Erythroblast (primary cell): Measurements from ENCODE around the gene ENTPD2.
A peak's percentile ranks its signal among the peaks of the same experiment; 100 is the strongest.

Source experiments
- DNase-seq, 2 experiments: peaks; one replicate each; lab custom pipeline; 2025; lab: John Stamatoyannopoulos, UW
- GATA1 ChIP-seq: IDR thresholded peaks from 2 replicates; pipeline ENCODE4 v1.6.1; 2011; ENCODE audit warnings: low read depth, mild to moderate bottlenecking, control low read depth, low read length, moderate library complexity
- POLR2A ChIP-seq: IDR thresholded peaks from 2 replicates; pipeline ENCODE4 v1.6.1; 2011; ENCODE audit warnings: mild to moderate bottlenecking, low read length

Gene ENTPD2

GRCh38 chr9:137020771-137021567 is 32.9 kb downstream of the ENTPD2 start:
- DNase-seq = no peak
- TF ChIP-seq GATA1 = no peak

- no peak for DNase-seq
- TF ChIP-seq GATA1 = no peak
- no peak for TF ChIP-seq POLR2A
These were observed 33.8 kb downstream of the ENTPD2 start for GRCh38 chr9:137019891-137020683.

- TF ChIP-seq GATA1 (no peak), POLR2A (no peak)
- DNase-seq = no peak
These were observed 34.9 kb downstream of the ENTPD2 start for GRCh38 chr9:137018761-137019559.

- TF ChIP-seq GATA1 = no peak
- no peak for TF ChIP-seq POLR2A
- DNase-seq = no peak
These were observed 35.9 kb downstream of the ENTPD2 start for GRCh38 chr9:137017791-137018497.

- no peak for TF ChIP-seq GATA1
- no peak for TF ChIP-seq POLR2A
- no peak for DNase-seq
These were observed 36.8 kb downstream of the ENTPD2 start for GRCh38 chr9:137017071-137017470.

GRCh38 chr9:137016436-137016835 is 37.4 kb downstream of the ENTPD2 start:
- TF ChIP-seq GATA1 (no peak), POLR2A (no peak)
- DNase-seq = no peak

- DNase-seq = no peak
- TF ChIP-seq GATA1 (no peak), POLR2A (no peak)
These were observed 37.9 kb downstream of the ENTPD2 start for GRCh38 chr9:137015976-137016375.

GRCh38 chr9:137015540-137015930 is 38.3 kb downstream of the ENTPD2 start:
- no peak for TF ChIP-seq POLR2A
- no peak for TF ChIP-seq GATA1
- no peak for DNase-seq

GRCh38 chr9:137014776-137015539 is 38.9 kb downstream of the ENTPD2 start:
- TF ChIP-seq GATA1 (no peak), POLR2A (no peak)
- no peak for DNase-seq

GRCh38 chr9:137014166-137014565 is 39.7 kb downstream of the ENTPD2 start:
- no peak for DNase-seq
- TF ChIP-seq POLR2A (no peak), GATA1 (no peak)

GRCh38 chr9:137013571-137013940 is 40.3 kb downstream of the ENTPD2 start:
- DNase-seq = no peak
- no peak for TF ChIP-seq GATA1
- TF ChIP-seq POLR2A = no peak

GRCh38 chr9:137012694-137013570 is 40.9 kb downstream of the ENTPD2 start:
- TF ChIP-seq POLR2A = no peak
- TF ChIP-seq GATA1 = no peak
- peak in 1 of 2 experiments; percentile 30 for DNase-seq
